ENCODE measurements around the gene CHL1.

- TF ChIP-seq CTCF (IDR thresholded peaks at IDR 0.05) (no peak), POLR2A (IDR thresholded peaks at IDR 0.05) (no peak)
Observed at GRCh38 chr3:411226-411625, 214.7 kb downstream of the CHL1 start.

Data from prostate gland (tissue), 2 donors.